Activated CD4-positive, alpha-beta memory T cell treated with anti-CD3 and anti-CD28 coated beads, Interleukin-2, amount 10 ng/mL, durations not matched to agents 7 days and 5 days (primary cell): Measurements from ENCODE around the gene MECR. TPM values are rescaled to one million over a fixed set of nuclear protein-coding genes. Genes with fewer than 3 reads are reported as not detected.

Experiments used
- CTCF ChIA-PET: fragments of 350-600 bp; sonication (Branson Sonifier 250); formaldehyde crosslinking; loops from one replicate; lab custom pipeline; 2021; ENCODE audit warnings: antibody characterized with exemption, inconsistent platforms; lab: Charles Lee
- POLR2A ChIA-PET: fragments of 350-600 bp; sonication (Branson Sonifier 250); formaldehyde crosslinking; loops from one replicate; lab custom pipeline; 2021; ENCODE audit warnings: antibody characterized with exemption; lab: Charles Lee
- DNase-seq: peaks from one replicate; pipeline ENCODE4 v3.0.0-alpha.2; 2020
- H3K27ac Mint-ChIP-seq: one replicate; pipeline ENCODE4 v1.8.0; 2021; ENCODE audit warnings: mild to moderate bottlenecking, mixed read lengths
- H3K27me3 Mint-ChIP-seq: one replicate; pipeline ENCODE4 v1.8.0; 2021; ENCODE audit warnings: mixed read lengths
- H3K36me3 Mint-ChIP-seq: one replicate; pipeline ENCODE4 v1.8.0; 2021; ENCODE audit warnings: low read depth, mixed read lengths
- H3K4me1 Mint-ChIP-seq: one replicate; pipeline ENCODE4 v1.8.0; 2021; ENCODE audit warnings: mixed read lengths
- H3K4me3 Mint-ChIP-seq: one replicate; pipeline ENCODE4 v1.8.0; 2021; ENCODE audit warnings: mild to moderate bottlenecking, mixed read lengths
- H3K9me3 Mint-ChIP-seq: one replicate; pipeline ENCODE4 v1.8.0; 2021; ENCODE audit warnings: mixed read lengths
- total RNA-seq, 2 experiments: library from RNA; stranded (reverse); gene quantifications; one replicate each; pipeline ENCODE4 v1.2.3, GENCODE V29; 2021

The MECR gene
- total RNA-seq, 2 experiments from 2014 or later: 13.9 to 17.6 TPM

DNA sequence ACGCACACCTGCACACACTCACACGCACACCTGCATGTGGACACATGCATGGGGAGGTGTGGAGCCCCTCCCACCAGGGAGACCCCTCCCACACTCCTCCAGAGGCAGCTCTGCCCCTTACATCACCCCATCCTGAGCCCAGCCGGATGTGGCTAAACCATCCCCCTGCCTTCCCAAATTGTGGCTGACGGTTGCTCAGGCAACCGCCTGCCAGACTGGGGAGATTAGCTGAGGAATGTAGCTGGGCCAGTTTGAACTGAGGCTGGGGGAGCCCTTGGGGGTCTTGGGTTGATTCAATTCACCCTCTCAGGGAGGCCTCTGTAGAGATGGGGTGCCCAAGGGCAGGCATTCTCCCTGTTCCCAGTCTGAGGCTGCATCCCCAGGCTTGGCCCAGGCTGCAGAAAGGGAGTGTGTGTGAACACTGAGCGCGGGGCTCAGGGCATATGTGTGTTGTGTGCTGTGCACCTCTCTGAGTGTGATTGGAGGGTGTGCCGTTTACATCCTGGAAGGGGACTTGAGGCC lies 18.5 kb upstream of the MECR start:
- Mint-ChIP-seq H3K9me3 (no peaks in the 10 kb centered on the region), H3K36me3 (no peaks in the 10 kb centered on the region), H3K4me3 (no peak overlapping the region), H3K4me1 (no peaks in the 10 kb centered on the region), H3K27ac (no peak overlapping the region), H3K27me3 (peaks cover 8% of the 10 kb centered on the region)
- CTCF ChIA-PET: no interaction called here
- DNase-seq: no peak
- POLR2A ChIA-PET: no interaction called here

DNA sequence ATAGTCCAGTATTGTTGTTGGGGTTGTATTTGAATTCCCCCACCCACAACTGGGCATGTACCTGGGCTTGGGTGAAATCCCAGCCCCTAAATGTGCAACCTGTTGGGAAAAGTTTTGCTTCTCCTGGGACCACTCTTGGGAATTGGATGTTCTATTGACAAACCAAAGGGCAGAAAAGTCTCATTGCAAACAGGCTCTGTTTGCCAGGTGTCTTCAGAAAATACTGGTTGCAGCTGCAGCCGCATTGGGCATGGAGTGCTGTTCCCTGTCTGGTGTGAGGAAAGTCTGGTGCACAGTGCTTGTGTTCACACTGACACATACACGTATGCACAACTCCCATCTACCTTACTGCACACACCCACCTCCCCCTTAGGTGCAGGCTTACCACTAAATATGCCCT lies 17.7 kb upstream of the MECR start:
- Mint-ChIP-seq H3K4me3 (no peak overlapping the region), H3K27ac (no peak overlapping the region), H3K36me3 (no peaks in the 10 kb centered on the region), H3K27me3 (peaks cover 8% of the 10 kb centered on the region), H3K4me1 (no peaks in the 10 kb centered on the region), H3K9me3 (no peaks in the 10 kb centered on the region)
- no peak for DNase-seq
- POLR2A ChIA-PET: no interaction called here
- CTCF ChIA-PET: no interaction called here

DNA sequence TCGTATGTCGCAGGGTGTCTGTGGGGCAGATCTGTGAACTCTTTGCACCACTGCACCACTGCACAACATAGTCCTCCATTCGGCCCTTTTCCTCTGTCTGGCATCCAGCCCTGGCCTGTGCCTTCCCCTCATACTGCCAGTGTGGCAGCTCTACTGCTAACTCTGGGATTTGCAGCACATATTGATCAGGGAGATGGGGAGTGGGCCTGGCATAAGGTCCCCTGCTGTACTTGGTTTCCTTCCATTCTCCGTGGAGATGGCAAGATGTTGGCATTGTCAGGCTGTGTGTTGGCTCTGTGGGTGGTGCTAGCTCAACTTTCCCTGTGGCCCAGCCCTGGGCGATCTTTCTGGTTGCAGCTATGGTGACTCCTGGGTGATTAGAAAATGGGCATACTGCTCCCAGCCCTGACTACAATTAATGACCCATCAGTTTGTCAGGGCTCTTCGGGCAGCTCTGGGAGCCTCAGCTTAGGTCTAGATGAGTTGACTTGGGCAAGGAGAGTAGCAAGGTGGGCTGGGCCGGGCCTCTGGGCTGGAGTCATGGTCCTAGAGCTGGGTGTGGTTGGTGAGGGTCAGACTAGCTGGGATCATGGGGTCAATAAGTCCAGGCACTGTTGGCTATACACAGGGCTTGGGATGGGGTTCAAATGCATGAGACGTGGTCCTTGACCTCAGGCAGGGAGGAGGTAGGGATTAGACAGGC lies 17.0 kb upstream of the MECR start:
- no peaks in the 10 kb centered on the region for H3K4me1 Mint-ChIP-seq
- CTCF ChIA-PET: no interaction called here
- no peak for DNase-seq
- H3K27ac Mint-ChIP-seq: no peak overlapping the region
- no peaks in the 10 kb centered on the region for H3K9me3 Mint-ChIP-seq
- no peaks in the 10 kb centered on the region for H3K36me3 Mint-ChIP-seq
- peaks cover 8% of the 10 kb centered on the region for H3K27me3 Mint-ChIP-seq
- POLR2A ChIA-PET: no interaction called here
- no peak overlapping the region for H3K4me3 Mint-ChIP-seq

DNA sequence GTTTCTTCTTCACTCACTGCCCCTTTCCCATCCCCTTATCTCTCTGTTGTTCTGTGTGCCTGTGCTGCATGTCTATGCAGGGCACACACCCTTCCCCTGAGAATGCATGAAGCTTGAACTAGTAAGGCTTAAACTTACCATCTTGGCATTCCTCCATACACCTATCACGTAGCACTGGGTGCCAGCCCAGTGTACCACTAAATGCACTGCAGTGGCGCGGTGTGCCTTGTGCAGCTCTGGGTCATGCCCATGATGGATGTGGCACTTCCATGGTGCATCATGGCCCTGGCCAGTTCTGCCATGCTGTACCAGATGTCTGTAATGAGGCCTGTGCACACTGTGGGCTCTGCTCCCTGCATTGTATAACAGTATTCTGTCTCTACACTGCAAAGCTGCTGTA lies 16.3 kb upstream of the MECR start:
- H3K4me1 Mint-ChIP-seq: no peaks in the 10 kb centered on the region
- H3K36me3 Mint-ChIP-seq: no peaks in the 10 kb centered on the region
- no peak for DNase-seq
- no peak overlapping the region for H3K27ac Mint-ChIP-seq
- POLR2A ChIA-PET: no interaction called here
- CTCF ChIA-PET: interaction anchor here (0.8 kb wide), 1 partner anchor 1134 kb away, joined by 3 read pairs; no protein-coding TSS in a partner anchor
- no peak overlapping the region for H3K4me3 Mint-ChIP-seq
- peaks cover 8% of the 10 kb centered on the region for H3K27me3 Mint-ChIP-seq
- H3K9me3 Mint-ChIP-seq: no peaks in the 10 kb centered on the region

DNA sequence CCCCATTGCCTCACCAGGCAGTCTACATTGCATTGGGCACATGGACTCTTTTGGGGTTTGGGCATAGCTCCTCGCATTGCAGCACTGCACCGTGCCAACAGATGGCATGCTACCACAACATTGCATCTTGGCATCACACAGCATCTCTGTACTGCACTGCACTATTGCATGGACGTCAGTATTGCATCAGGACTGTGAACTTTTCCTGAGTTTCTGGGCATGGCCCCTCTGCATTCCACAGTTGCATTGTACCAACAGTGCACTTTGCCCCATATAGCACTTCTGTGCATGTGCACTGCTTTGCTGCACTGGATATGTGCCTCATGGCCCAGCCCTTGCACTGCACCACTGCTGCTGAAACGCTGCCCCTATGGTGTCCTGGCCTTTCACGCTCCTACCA lies 15.1 kb upstream of the MECR start:
- H3K4me1 Mint-ChIP-seq: no peaks in the 10 kb centered on the region

DNA sequence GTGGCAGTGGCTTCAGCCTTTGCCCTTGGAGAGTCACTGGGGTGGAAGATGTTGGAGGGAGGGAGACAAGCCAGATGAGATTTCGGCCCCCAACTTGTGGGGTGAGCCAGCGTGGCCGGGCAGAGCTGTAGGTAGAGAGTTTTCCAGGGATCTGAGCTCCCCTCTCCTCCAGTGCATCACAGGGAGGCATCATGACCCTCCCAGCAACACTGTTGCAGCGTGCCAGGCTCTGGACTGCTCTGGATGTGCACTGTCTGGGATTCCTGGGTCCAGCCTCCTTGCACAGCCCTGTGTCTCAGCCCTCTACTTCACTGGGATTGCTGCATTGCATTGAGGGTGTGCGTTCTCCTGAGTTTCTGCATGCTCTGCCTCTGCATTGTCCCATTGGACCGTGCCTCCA lies 14.5 kb upstream of the MECR start:
- no peaks in the 10 kb centered on the region for H3K36me3 Mint-ChIP-seq
- no peak for DNase-seq
- H3K9me3 Mint-ChIP-seq: no peaks in the 10 kb centered on the region
- no peak overlapping the region for H3K27ac Mint-ChIP-seq
- no peaks in the 10 kb centered on the region for H3K4me1 Mint-ChIP-seq
- CTCF ChIA-PET: interaction anchor here (1.4 kb wide), 1 partner anchor 1135 kb away, joined by 3 read pairs; no protein-coding TSS in a partner anchor
- POLR2A ChIA-PET: no interaction called here
- no peak overlapping the region for H3K4me3 Mint-ChIP-seq
- H3K27me3 Mint-ChIP-seq: peaks cover 16% of the 10 kb centered on the region

More for the DNA sequence above, 15.1 kb upstream of the MECR start:
- DNase-seq: no peak
- Mint-ChIP-seq H3K27ac (no peak overlapping the region), H3K27me3 (peaks cover 13% of the 10 kb centered on the region), H3K9me3 (no peaks in the 10 kb centered on the region), H3K4me3 (no peak overlapping the region), H3K36me3 (no peaks in the 10 kb centered on the region)
- ChIA-PET POLR2A (no interaction called here), CTCF (interaction anchor here (1.4 kb wide), 1 partner anchor 1135 kb away, joined by 3 read pairs; no protein-coding TSS in a partner anchor)

DNA sequence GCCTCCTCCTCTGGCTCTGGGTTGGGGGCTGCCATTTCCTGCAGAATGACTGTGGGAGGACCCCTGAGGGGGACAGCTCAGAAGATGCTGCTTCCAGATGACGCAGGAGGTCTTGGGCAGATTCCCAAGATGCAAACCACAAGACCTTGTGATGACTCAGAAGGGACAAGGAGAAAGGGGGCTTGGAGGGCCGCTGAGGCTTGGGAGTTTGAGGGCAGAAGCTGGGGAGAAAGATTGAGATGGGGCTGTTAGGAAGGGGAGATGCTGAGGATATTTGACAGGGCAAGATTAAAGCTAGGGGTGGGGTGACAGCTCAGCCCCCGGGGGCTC lies 13.1 kb upstream of the MECR start:
- ChIA-PET CTCF (no interaction called here), POLR2A (no interaction called here)
- Mint-ChIP-seq H3K27me3 (peaks cover 26% of the 10 kb centered on the region), H3K4me1 (no peaks in the 10 kb centered on the region), H3K4me3 (no peak overlapping the region), H3K27ac (no peak overlapping the region), H3K9me3 (no peaks in the 10 kb centered on the region), H3K36me3 (no peaks in the 10 kb centered on the region)
- no peak for DNase-seq

DNA sequence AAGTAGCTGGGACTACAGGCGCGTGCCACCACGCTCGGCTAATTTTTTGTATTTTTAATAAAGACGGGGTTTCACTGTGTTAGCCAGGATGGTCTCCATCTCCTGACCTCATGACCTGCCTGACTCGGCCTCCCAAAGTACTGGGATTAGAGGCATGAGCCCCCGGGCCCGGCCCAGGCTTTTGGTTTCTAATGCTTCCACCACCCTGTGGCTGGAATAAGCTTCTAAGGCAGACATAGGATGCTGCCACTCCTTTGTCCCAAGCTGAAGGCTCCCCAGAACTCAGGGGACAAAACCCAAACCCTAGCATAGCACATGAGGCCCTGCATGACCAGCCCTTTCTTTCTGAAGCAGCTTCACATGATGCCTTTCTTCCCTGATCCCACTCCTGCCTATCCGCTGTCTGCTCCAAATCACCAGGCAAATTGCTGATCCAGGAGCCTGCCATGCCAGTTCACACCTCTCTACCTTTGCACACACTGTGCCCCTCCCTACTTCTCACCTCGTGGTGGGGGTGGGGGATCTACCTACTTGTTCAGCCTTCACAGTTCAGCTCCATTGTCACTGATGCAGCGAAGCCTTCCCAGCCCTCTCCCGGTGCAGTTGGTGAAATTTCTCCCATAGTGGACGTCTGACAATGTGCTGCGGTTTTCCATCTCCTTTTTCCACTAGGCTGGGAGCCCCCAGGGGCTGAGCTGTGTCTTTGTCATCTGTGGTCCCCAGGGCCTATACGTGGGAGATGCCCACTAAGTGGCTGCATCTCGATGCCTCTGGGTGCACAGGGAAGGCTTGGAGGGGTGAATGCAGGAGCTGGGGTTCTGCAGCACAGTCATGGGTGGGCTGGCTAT lies 12.5 kb upstream of the MECR start:
- ChIA-PET POLR2A (no interaction called here), CTCF (no interaction called here)
- no peaks in the 10 kb centered on the region for H3K36me3 Mint-ChIP-seq
- H3K27me3 Mint-ChIP-seq: peaks cover 31% of the 10 kb centered on the region
- H3K4me1 Mint-ChIP-seq: peaks cover 3% of the 10 kb centered on the region
- no peak overlapping the region for H3K27ac Mint-ChIP-seq
- no peak overlapping the region for H3K4me3 Mint-ChIP-seq
- no peaks in the 10 kb centered on the region for H3K9me3 Mint-ChIP-seq
- no peak for DNase-seq

DNA sequence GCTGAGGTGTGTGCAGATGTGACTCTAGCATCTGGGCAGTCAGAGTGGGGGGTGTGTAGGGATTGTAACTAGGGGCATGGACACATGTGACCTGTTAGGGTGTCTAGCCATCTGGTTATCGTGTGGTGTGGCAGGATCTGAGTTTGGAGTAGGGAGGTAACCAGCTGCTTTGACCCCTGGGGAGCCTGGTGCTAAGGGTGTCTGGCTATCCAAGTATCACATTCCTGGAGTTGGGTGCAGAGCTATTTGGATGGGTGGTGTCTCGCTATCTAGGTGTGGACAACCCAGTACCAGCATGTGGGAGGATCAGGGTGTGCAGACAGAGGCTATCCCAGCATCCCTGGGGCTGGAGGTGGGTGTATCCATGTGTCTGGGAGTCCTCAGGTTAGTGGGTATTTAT lies 10.3 kb upstream of the MECR start:
- Mint-ChIP-seq H3K27ac (no peak overlapping the region), H3K9me3 (no peaks in the 10 kb centered on the region), H3K4me3 (no peak overlapping the region), H3K36me3 (peaks cover 4% of the 10 kb centered on the region), H3K4me1 (peaks cover 15% of the 10 kb centered on the region), H3K27me3 (peaks cover 40% of the 10 kb centered on the region)
- POLR2A ChIA-PET: no interaction called here
- no peak for DNase-seq
- CTCF ChIA-PET: no interaction called here

DNA sequence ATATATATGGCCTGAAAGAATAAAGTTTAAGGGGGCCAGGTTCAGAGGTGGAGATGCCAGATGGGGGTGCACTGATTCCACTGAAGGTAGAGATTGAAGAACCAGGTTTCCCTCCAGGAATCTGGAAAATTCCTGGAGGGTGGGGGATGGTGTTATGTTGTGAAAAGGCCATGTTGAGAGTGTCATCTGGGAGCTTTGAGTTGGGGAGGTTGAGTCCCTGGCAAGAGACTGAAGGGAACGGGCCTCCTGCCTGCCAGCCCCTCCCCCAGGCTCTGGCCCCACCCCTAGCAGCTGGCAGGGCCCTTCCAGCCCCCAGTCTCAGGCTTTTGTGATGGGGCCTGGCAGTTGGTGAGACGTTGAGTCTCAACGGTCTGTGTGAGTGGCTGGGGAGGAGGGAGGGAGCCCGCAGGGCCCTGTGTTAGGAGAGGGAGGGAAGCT lies 9.7 kb upstream of the MECR start:
- POLR2A ChIA-PET: interaction anchor here (2.1 kb wide), 1 partner anchor 10 kb away, joined by 9 read pairs; the partner anchor contains the start of gene MECR
- H3K36me3 Mint-ChIP-seq: peaks cover 4% of the 10 kb centered on the region
- no peak overlapping the region for H3K4me3 Mint-ChIP-seq
- no peaks in the 10 kb centered on the region for H3K9me3 Mint-ChIP-seq
- H3K4me1 Mint-ChIP-seq: peaks cover 19% of the 10 kb centered on the region
- CTCF ChIA-PET: no interaction called here
- peaks cover 45% of the 10 kb centered on the region for H3K27me3 Mint-ChIP-seq
- DNase-seq: no peak
- no peak overlapping the region for H3K27ac Mint-ChIP-seq

DNA sequence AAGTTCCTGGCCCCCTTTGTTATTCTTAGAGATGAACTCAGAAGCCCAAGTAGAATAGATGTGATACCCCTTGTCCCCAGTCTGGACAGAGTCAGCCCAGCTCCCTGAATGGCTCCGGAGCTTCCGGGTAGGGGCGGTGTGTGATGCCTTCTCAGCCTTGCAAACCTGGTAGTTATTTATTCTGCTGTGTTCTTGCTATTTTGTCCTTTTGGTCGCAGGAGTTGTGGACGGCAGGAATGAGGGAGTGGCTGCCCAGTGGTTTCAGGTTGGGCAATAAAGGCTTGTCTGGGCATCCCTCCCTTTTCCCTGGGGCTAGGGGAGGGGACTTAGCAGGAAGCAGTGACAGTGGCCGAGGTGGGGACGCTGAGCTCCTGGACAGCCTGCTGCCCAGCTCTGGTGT lies 8.4 kb upstream of the MECR start:
- H3K9me3 Mint-ChIP-seq: no peaks in the 10 kb centered on the region
- POLR2A ChIA-PET: interaction anchor here (2.1 kb wide), 1 partner anchor 9 kb away, joined by 9 read pairs; the partner anchor contains the start of gene MECR
- peaks cover 4% of the 10 kb centered on the region for H3K36me3 Mint-ChIP-seq
- H3K4me1 Mint-ChIP-seq: peaks cover 19% of the 10 kb centered on the region
- CTCF ChIA-PET: no interaction called here
- no peak overlapping the region for H3K27ac Mint-ChIP-seq
- peaks cover 50% of the 10 kb centered on the region for H3K27me3 Mint-ChIP-seq
- no peak for DNase-seq
- H3K4me3 Mint-ChIP-seq: no peak overlapping the region

DNA sequence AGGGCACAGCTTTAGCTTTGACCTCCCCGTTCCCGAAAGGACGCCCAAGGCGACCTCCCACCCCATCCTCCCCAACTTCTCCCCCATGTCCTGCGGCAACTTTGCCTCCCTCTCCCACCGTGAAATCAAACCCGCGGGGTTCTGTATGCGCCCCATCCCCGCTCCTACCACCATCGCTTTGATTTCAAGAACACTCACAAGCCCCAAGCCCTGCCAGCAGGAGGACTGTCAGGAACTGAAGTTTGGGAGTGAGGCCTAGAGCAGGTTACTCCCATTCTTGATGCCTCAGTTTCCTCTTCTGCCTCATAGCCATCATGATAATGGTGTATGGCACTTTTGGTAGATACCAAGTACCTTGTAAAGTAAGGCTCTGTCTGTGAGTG lies 7.9 kb upstream of the MECR start:
- POLR2A ChIA-PET: interaction anchor here (2.1 kb wide), 1 partner anchor 8 kb away, joined by 9 read pairs; the partner anchor contains the start of gene MECR
- Mint-ChIP-seq H3K4me3 (no peak overlapping the region), H3K27me3 (peaks cover 54% of the 10 kb centered on the region), H3K4me1 (peaks cover 19% of the 10 kb centered on the region), H3K36me3 (peaks cover 4% of the 10 kb centered on the region), H3K9me3 (no peaks in the 10 kb centered on the region), H3K27ac (no peak overlapping the region)
- DNase-seq: no peak
- CTCF ChIA-PET: no interaction called here

DNA sequence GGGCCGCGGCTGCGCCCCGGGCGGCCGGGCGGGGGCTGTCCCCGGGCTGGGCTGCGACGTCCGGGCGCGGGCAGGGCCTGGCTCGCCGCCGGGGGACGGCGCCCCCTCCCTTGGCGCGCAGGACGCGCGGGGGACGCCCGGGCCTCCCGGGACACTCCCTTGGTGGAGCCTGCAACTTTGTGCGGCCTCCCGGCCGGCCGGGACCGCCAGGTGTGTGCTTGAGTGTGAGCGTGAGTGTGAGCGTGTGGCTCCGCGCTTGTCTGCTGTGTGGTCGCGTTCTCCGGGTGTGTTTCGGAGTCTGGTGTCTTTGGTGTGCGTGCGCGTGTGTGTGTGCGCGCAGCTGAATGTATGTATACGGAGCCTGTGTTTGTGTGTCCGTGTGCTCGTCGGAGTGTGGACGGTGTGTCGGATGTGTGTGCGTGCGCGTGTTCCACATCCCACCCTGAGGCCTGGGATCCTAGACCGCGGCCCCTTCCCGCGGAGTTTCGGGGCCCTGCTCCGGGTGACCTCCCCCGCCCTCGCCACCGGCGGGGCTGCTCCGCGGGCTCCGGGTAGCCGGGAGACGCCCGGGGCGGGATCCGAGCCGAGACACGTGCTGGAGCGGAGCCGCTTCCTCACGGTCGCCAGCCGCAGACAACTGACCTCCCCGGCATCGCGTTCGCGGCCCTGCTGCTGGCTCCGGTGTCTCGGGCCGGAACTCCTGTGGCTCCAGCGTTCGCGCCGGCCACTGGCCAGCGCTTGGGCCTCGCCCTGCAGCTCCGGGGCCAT lies 7.3 kb upstream of the MECR start:
- Mint-ChIP-seq H3K36me3 (peaks cover 4% of the 10 kb centered on the region), H3K27ac (no peak overlapping the region), H3K4me1 (peaks cover 19% of the 10 kb centered on the region), H3K4me3 (peak overlapping the region; percentile 57), H3K9me3 (no peaks in the 10 kb centered on the region), H3K27me3 (peaks cover 55% of the 10 kb centered on the region)
- POLR2A ChIA-PET: no interaction called here
- no peak for DNase-seq
- CTCF ChIA-PET: no interaction called here
